Uterus (tissue), 4 donors: ENCODE results near the gene RAB11FIP3. TPM values are rescaled to one million over a fixed set of nuclear protein-coding genes. Genes with fewer than 3 reads are reported as not detected.

Experiments
- DNase-seq, 2 donors: peaks; one replicate each; pipeline ENCODE4 v3.0.0-alpha.2; 2019 to 2020
- H3K27ac ChIP-seq, 2 donors: fragments of 200-600 bp; sonication (generic); 1 replicate in 1 of 2; 2 replicates in 1 of 2; pipeline ENCODE4 v1.5.1; 2016 to 2018
- H3K27me3 ChIP-seq, 2 donors: fragments of 200-600 bp; sonication (generic); one replicate each; pipeline ENCODE4 v1.5.1; 2018 to 2019; ENCODE audit warnings: control low read depth in 1 of 2
- H3K36me3 ChIP-seq, 2 donors: fragments of 200-600 bp; sonication (generic); one replicate each; pipeline ENCODE4 v1.5.1; 2019; ENCODE audit warnings: control low read depth in 1 of 2
- H3K4me1 ChIP-seq, 2 donors: fragments of 200-600 bp; sonication (generic); one replicate each; pipeline ENCODE4 v1.5.1; 2018 to 2019; ENCODE audit warnings: control low read depth in 1 of 2
- H3K4me3 ChIP-seq, 2 donors: fragments of 200-600 bp; sonication (generic); 1 replicate in 1 of 2; 2 replicates in 1 of 2; pipeline ENCODE4 v1.5.1; 2018 to 2019; ENCODE audit warnings: mild to moderate bottlenecking in 1 of 2
- H3K9me3 ChIP-seq, 2 donors: fragments of 200-600 bp; sonication (generic); one replicate each; pipeline ENCODE4 v1.5.1; 2019; ENCODE audit warnings: control low read depth in 1 of 2
- CTCF ChIP-seq, 4 experiments: fragments of 200-600 bp in 2 of 4; fragments of 450-650 bp in 2 of 4; sonication (generic) in 2 of 4; IDR thresholded peaks; one replicate each; pipeline ENCODE4 v1.5.1; 2016 to 2019; ENCODE audit warnings: antibody characterized with exemption in 4 of 4, mild to moderate bottlenecking in 2 of 4, moderate library complexity in 1 of 4
- POLR2A ChIP-seq, 2 donors: fragments of 450-650 bp; IDR thresholded peaks; one replicate each; pipeline ENCODE4 v1.6.1; 2016; ENCODE audit warnings: antibody characterized with exemption in 2 of 2, mild to moderate bottlenecking in 1 of 2, moderate library complexity in 1 of 2
- intact Hi-C: fragments of 100-400 bp; cut with DNase I; formaldehyde crosslinking; loops from one replicate; pipeline ENCODE4 v1.15.1; 2023; ENCODE audit warnings: low total_unique reads
- total RNA-seq, 4 donors: library from RNA; depleted of rRNA in 3 of 4; stranded (reverse); fragments of >200 nt in 3 of 4; gene quantifications; one replicate each; pipeline versions ENCODE4 v1.1.0 to v1.2.4, GENCODE V29; 2014 to 2023
- donor health status: DM: yes; HTN: yes; CAD: no.

The RAB11FIP3 gene
- total RNA-seq, 4 donors from 2014 or later: 10.5 to 75.0 (median 49.4) TPM

- no peaks in the 10 kb centered on the region for H3K4me1 ChIP-seq
- intact Hi-C loops: no loop called here
- no peak for TF ChIP-seq POLR2A (IDR thresholded peaks at IDR 0.05)
- TF ChIP-seq CTCF (IDR thresholded peaks at IDR 0.05): no peak
- H3K27ac ChIP-seq: no peak overlapping the region
- no peaks in the 10 kb centered on the region for H3K9me3 ChIP-seq
- no peaks in the 10 kb centered on the region for H3K27me3 ChIP-seq
- no peaks in the 10 kb centered on the region for H3K36me3 ChIP-seq
- no peak overlapping the region for H3K4me3 ChIP-seq
- no peak for DNase-seq
These were observed 114.6 kb downstream of the RAB11FIP3 start for GRCh38 chr16:539901-540530.

GRCh38 chr16:540645-541340 is 115.3 kb downstream of the RAB11FIP3 start:
- Histone ChIP-seq H3K27me3 (no peaks in the 10 kb centered on the region), H3K36me3 (no peaks in the 10 kb centered on the region), H3K9me3 (no peaks in the 10 kb centered on the region), H3K4me1 (no peaks in the 10 kb centered on the region), H3K4me3 (no peak overlapping the region), H3K27ac (no peak overlapping the region)
- intact Hi-C loops: no loop called here
- no peak for TF ChIP-seq POLR2A (IDR thresholded peaks at IDR 0.05)
- no peak for TF ChIP-seq CTCF (IDR thresholded peaks at IDR 0.05)
- DNase-seq: no peak

- H3K4me1 ChIP-seq: no peaks in the 10 kb centered on the region
- TF ChIP-seq POLR2A (IDR thresholded peaks at IDR 0.05) (no peak), CTCF (IDR thresholded peaks at IDR 0.05) (no peak)
- no peaks in the 10 kb centered on the region for H3K9me3 ChIP-seq
- no peak overlapping the region for H3K27ac ChIP-seq
- no peaks in the 10 kb centered on the region for H3K27me3 ChIP-seq
- no peak overlapping the region for H3K4me3 ChIP-seq
- no peak for DNase-seq
- H3K36me3 ChIP-seq: no peaks in the 10 kb centered on the region
- intact Hi-C loops: no loop called here
These were observed 118.1 kb downstream of the RAB11FIP3 start for GRCh38 chr16:543301-544164.

- intact Hi-C loops: no loop called here
- Histone ChIP-seq H3K27me3 (no peaks in the 10 kb centered on the region), H3K36me3 (no peaks in the 10 kb centered on the region), H3K4me3 (no peak overlapping the region), H3K4me1 (no peaks in the 10 kb centered on the region), H3K27ac (no peak overlapping the region), H3K9me3 (no peaks in the 10 kb centered on the region)
- DNase-seq: no peak
- no peak for TF ChIP-seq POLR2A (IDR thresholded peaks at IDR 0.05)
- no peak for TF ChIP-seq CTCF (IDR thresholded peaks at IDR 0.05)
These were observed 119.1 kb downstream of the RAB11FIP3 start for GRCh38 chr16:544517-544916.
